PC-3 (cell line): ENCODE data around the gene CBX1.

Experiments
- CTCF ChIP-seq: fragments of 300-600 bp; sonication (generic); conservative IDR thresholded peaks from 2 replicates; pipeline ENCODE4 v1.5.1; 2017; ENCODE audit warnings: antibody characterized with exemption, low read depth, mild to moderate bottlenecking, low read length
- EZH2phosphoT487 ChIP-seq: fragments of 300-600 bp; sonication (generic); IDR thresholded peaks from 2 replicates; pipeline ENCODE4 v1.6.1; 2018; ENCODE audit warnings: mild to moderate bottlenecking, antibody characterized with exemption, low read length, borderline replicate concordance

- TF ChIP-seq CTCF: no peak
- no peak for TF ChIP-seq EZH2phosphoT487
These were observed 12.0 kb upstream of the CBX1 start for GRCh38 chr17:48113201-48113676.
